Fibroblast of gingiva (primary cell): Measurements from ENCODE around the gene LHPP.
"Not testable (repeated sequence)": the region's sequence is repeated elsewhere in the genome, so short reads cannot be mapped to it uniquely, and the experiment has no call there.

Experiments used
- DNase-seq: peaks from one replicate; pipeline ENCODE4 v3.0.0-alpha.2; 2011; ENCODE audit warnings: low read depth

LHPP gene

GRCh38 chr10:124606822-124607221 is 145.2 kb downstream of the LHPP start:
- no peak for DNase-seq

- DNase-seq = no peak
Measured at GRCh38 chr10:124607693-124608092, 146.1 kb downstream of the LHPP start.

- DNase-seq = no peak
Measured at GRCh38 chr10:124608093-124608721, 146.6 kb downstream of the LHPP start.

- no peak for DNase-seq
Measured at GRCh38 chr10:124609698-124610097, 148.1 kb downstream of the LHPP start.

DNA sequence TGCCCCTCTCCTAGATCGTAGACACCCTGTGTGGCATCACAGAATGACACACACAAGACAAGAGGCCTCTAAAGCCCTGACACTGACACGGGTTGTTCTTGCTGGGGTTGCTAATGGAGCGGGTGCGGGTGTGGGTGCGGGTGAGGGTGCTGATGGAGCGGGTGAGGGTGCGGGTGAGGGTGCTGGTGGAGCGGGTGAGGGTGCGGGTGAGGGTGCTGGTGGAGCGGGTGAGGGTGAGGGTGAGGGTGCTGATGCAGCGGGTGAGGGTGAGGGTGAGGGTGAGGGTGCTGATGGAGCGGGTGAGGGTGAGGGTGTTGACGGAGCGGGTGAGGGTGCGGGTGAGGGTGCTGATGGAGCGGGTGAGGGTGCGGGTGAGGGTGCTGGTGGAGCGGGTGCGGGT is 148.6 kb downstream of the LHPP start:
- not testable (repeated sequence) for DNase-seq

DNA sequence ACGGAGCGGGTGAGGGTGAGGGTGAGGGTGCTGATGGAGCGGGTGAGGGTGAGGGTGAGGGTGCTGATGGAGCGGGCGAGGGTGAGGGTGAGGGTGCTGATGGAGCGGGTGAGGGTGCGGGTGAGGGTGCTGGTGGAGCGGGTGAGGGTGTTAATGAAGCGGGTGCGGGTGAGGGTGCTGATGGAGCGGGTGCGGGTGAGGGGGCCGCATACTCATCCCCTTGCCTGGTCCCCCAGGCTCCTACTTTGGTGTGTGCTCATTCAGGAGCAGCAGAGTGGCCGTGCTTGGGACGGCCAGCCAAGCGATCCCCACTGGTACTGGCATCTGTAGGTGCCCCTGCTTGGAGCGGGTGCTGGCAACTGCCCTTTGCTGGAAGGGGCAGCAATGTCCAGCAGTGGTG is 149.2 kb downstream of the LHPP start:
- not testable (repeated sequence) for DNase-seq

DNA sequence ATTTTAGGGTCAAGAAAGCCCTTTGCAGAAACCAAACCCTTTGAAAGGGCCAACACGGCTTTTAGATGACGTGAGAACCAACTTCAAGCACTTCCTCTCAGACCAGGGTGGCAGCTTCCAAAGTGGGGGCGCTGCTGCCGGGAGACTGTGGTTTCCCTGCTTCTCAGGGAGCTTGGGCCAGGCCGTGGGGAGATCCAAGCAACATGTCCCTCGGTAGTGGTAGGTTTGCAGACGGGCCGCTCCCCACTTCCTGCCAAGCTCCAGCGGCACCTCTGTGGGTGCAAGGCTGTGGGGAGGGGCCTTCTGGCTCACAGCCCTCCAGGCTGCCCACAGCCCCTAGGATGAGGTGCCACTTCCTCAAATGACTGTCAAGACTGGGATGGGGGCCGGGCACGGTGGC is 150.1 kb downstream of the LHPP start:
- no peak for DNase-seq

DNA sequence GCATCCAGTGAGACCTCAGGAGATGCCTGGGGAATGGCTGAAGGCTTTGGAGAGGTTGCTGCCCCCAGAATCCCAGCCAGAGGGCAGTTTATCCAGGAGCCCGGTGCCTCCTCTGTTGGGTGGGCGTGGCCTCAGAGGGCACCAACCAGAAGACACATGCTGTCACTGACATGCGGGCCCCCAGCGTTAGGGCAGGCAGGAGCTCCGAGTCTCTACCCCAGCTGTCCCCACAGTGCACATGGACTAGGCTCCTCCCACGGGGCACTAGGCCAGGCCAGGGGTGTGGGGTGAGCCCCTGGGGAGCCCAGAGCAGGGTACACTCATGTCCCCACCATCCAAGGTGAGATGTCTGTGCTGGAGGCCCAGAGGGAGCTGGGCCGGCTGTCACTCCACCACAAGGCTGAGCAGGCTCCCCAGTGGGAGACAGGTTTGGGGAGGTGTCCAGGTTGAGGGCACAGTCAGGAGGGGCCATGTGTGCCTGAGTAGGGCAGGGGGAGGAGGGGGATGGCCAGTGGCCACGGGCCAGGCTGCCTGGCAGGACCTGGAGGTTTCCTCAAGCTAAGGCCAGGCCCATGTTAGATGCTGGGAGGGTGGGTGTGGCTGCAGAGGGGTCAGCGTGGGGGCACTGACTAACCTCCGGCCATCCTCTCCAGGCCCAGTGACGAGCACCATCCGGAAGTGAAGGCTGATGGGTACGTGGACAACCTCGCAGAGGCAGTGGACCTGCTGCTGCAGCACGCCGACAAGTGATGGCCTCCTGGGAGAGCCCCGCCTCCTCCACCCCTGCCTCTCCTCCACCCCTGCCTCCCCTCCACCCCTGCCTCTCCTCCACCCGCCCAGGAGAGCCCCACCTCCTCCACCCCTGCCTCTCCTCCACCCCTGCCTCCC is 151.2 kb downstream of the LHPP start:
- no peak for DNase-seq

DNA sequence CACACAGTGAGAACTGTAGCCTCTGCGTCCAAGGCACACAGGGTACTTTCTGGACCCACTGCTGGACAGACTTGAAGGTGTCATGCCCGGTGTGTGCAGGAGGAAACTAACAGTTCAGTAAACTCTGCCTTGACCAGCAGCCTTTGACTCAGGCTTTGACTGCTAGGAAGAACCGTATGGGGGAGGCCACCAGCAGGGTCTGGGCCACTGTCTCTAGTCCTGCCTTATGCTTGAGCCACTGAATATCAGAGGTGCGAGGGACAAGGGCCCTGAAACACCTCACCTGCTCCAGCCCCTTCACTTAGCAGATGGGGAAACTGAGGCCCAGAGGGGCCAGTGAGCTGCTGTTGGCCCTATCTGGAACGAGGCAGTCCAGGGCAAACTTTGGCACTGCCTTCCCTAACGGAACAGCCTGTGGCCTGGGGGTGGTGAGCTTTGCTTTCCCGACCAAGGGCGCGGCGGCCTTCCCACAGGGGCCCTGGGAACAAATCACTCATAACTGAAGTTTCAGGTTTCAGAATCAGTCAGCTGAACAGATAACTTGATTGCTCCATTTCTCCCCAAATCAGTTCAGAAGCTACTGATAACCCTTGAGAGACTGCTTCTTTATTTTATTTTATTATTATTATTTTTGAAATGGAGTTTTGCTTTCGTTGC is 152.5 kb downstream of the LHPP start:
- DNase-seq = no peak

DNA sequence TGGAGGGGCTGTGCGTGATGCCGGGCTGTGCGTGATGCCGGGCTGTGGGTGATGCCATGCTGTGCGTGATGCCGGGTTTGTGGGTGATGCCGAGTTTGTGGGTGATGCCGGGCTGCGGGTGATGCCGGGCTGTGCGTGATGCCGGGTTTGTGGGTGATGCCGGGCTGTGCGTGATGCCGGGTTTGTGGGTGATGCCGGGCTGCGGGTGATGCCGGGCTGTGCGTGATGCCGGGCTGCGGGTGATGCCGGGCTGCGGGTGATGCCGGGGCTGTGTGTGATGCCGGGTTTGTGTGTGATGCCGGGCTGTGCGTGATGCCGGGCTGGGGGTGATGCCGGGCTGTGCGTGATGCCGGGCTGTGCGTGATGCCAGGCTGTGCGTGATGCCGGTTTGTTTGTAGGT is 153.6 kb downstream of the LHPP start:
- no peak for DNase-seq

GRCh38 chr10:124616040-124616835 is 154.6 kb downstream of the LHPP start:
- no peak for DNase-seq

DNA sequence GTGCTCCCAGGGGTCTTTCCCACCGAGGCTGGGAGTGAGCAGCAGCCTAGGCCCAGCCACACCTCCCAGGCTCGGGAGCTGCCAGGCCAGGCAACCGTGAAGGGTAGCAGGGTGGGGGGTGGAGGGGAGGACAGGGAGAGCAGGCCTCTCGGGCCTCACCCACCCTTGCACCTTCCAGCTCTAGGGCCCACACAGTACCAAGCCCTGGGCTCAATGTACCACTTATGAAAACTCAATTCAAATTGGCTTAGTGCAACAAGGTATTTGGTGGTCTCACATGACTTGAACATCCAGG is 155.2 kb downstream of the LHPP start:
- DNase-seq = no peak

DNA sequence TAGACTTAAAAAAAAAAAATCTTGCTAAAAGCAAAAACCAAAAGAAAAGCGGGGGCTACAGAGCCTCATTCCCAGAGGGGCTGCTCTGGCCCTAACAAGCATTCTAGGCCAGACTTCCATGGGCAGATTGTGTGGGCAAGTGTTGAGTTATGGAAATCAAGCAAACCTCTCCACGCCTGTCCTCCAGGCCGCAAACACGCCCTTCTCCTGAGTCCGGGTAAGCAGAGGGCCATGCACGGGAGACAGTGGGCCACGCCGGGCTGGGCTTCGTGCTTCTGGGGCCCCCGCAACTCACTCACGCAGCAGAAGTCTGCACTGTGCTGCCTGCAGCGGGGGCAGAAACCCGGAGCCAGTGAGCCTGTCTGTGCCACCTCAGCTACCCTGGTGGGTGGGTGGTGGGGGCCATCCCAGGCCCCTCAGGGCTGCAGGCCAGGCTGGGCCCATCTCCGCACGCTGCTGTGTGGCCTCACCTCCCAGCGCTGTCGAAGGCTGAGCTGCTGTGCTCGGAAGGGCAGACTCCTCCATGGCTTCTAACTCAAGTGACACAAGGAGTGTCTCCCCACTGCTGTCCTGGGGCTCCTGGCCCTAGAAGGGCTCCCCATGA is 156.9 kb downstream of the LHPP start:
- no peak for DNase-seq

- DNase-seq = peak; percentile 7
Measured at GRCh38 chr10:124619195-124619594, 157.6 kb downstream of the LHPP start.

GRCh38 chr10:124619802-124620490 is 158.3 kb downstream of the LHPP start:
- no peak for DNase-seq

GRCh38 chr10:124621637-124622036 is 160.0 kb downstream of the LHPP start:
- DNase-seq = no peak

- no peak for DNase-seq
Measured at GRCh38 chr10:124622158-124622557, 160.5 kb downstream of the LHPP start.

DNA sequence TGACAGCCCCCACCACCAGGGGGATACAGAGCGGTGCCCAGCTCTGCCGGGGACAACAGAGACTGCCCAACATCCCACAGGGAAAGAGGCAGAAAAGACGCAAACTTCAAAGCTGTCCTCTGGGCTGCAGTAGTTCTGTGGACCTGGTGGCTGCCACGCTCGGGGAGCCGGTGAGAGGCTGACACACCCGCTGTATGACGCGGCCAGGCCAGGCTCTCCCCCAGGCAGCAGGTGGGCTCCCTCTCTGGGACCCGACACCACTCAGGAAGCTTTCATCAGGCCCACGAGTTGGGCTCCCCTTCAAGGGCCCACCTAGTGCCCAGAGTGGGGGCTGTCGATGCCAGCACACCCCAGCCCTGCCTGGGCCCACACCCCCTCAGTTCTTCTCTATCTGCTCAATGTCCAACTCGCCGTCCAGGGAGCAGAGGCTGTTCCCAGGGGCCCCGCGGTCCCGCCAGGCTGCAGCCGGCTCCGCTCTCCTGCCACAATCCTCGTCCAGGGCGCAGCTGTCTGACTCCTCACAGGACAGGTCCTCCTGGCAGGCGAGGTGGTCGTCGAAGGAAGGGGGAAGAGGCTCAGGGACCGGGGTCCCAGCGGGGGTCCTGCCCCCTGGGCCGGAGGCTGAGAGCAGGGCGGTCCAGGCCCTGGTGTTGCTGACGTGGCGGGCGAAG is 161.4 kb downstream of the LHPP start:
- no peak for DNase-seq

DNA sequence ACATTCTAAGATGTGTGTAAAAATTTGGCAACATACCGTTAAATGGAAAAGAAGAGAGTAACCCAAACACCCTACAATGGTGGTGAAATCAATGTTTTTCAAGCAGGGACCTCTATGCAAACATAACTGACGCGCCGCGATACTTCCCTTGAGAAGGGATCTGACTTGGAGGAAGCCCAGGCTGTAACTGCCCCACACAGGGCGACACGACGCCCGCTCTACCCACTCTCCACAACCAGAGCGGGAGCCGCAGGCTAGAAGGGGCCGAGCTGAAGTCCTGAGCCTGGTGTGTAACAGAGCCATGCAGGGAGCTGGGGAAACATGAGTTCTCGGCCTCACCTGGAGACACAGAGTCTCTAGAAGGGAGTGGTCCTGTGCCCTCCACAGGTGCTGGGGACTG is 162.4 kb downstream of the LHPP start:
- DNase-seq = no peak

DNA sequence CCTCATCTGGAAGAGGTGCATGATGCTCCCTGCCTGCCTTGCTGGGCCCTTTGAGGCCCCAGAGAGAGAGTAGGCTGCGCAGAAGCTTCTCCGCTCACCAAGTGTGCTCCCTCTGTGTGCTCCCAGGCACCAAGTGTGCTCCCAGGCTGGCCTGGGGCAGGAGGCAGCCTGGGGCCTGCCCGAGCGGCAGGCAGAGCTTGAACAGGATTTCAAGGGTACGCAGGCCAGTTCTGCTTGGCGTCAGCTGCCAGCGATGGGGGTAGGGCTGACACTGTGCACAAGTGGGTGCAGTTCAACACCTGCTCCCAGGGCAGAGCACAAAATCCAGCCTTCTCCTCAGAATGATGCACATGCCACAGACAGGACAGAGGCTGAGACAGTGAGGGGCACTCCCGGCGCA is 162.8 kb downstream of the LHPP start:
- DNase-seq = no peak

DNA sequence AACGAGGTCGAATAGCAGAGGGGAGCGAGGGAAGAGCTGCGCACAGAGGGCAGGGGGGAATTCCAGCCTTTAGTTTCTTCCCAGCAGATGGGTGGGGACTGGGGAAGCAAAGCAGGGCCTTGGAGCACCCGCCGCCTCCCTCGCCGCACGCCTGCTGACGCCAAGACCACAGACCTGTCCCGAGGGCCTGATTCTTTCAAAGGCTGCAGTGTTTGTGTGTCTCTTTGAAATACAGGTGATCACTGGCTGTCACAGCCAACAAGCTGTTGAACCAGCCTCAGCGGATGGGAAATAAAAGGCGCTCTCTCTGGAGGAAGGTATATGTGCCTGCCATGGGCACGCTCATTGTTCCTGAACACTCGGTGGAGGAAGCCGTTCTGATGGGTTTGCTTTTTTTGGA is 163.3 kb downstream of the LHPP start:
- DNase-seq = no peak
